DOHH2 (cell line): ENCODE results near the gene WDR33.

Experiments used
- EZH2phosphoT487 ChIP-seq: fragments of 200-600 bp; sonication (generic); IDR thresholded peaks from 2 replicates; pipeline ENCODE4 v1.6.1; 2017; ENCODE audit warnings: borderline replicate concordance, mild to moderate bottlenecking, antibody characterized with exemption, low read length, moderate library complexity, mixed read lengths
- TF ChIP-seq, protein P1 (sequence below): fragments of 200-600 bp; sonication (generic); IDR thresholded peaks from one replicate; pipeline ENCODE4 v1.5.1; 2014; ENCODE audit warnings: antibody characterized with exemption, mild to moderate bottlenecking, low read depth, low read length; ENCODE audit not compliant: poor library complexity, severe bottlenecking

DNA sequence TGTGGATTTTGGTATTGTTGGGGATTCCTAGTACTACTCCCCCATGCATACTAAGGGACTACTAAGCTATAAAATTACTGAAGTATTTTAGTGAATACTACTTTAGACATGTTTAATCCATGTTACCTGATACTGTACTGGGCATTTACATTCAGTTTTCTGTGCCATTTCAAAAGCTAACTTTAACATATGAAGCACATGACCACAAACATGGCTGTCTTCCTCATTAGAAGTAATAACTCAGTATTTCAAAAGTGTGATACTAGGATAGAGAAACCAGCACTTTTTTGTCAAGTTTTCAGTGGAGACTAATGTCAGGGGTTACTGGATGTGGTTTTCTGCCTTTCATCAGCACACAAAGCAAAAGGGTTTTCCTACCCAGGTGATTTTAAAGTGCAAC lies 27.9 kb downstream of the WDR33 start:
- TF ChIP-seq, protein P1, sequence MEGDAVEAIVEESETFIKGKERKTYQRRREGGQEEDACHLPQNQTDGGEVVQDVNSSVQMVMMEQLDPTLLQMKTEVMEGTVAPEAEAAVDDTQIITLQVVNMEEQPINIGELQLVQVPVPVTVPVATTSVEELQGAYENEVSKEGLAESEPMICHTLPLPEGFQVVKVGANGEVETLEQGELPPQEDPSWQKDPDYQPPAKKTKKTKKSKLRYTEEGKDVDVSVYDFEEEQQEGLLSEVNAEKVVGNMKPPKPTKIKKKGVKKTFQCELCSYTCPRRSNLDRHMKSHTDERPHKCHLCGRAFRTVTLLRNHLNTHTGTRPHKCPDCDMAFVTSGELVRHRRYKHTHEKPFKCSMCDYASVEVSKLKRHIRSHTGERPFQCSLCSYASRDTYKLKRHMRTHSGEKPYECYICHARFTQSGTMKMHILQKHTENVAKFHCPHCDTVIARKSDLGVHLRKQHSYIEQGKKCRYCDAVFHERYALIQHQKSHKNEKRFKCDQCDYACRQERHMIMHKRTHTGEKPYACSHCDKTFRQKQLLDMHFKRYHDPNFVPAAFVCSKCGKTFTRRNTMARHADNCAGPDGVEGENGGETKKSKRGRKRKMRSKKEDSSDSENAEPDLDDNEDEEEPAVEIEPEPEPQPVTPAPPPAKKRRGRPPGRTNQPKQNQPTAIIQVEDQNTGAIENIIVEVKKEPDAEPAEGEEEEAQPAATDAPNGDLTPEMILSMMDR = no peak
- TF ChIP-seq EZH2phosphoT487 = no peak
